Tibial artery (tissue), 4 donors: ENCODE data around the gene MT1H.
A peak's percentile ranks its signal among the peaks of the same experiment; 100 is the strongest.

Experiments
- DNase-seq, 2 donors: peaks; one replicate each; pipeline ENCODE4 v3.0.0-alpha.2; 2019
- H3K27ac ChIP-seq, 2 donors: fragments of 200-600 bp; sonication (generic) in 1 of 2; 1 replicate in 1 of 2; 2 replicates in 1 of 2; pipeline ENCODE4 v1.5.1; 2018 to 2019; ENCODE audit warnings: mild to moderate bottlenecking in 1 of 2
- H3K27me3 ChIP-seq, 2 donors: fragments of 200-600 bp; sonication (generic) in 1 of 2; one replicate each; pipeline versions ENCODE4 v1.5.1 to v1.6.0; 2016 to 2019
- H3K36me3 ChIP-seq, 3 donors: fragments of 200-600 bp; sonication (generic) in 2 of 3; one replicate each; pipeline ENCODE4 v1.5.1; 2016 to 2019; ENCODE audit warnings: mild to moderate bottlenecking in 2 of 3
- H3K4me1 ChIP-seq, 4 donors: fragments of 200-600 bp; sonication (generic) in 2 of 4; 1 replicate in 3 of 4; 2 replicates in 1 of 4; pipeline ENCODE4 v1.5.1; 2016 to 2019
- H3K4me3 ChIP-seq, 2 donors: fragments of 200-600 bp; sonication (generic) in 1 of 2; 1 replicate in 1 of 2; 2 replicates in 1 of 2; pipeline ENCODE4 v1.5.1; 2018 to 2019; ENCODE audit warnings: mild to moderate bottlenecking in 2 of 2
- H3K9me3 ChIP-seq, 3 donors: fragments of 200-600 bp; sonication (generic) in 1 of 3; one replicate each; pipeline ENCODE4 v1.5.1; 2016 to 2019
- intact Hi-C: fragments of 100-400 bp; cut with DNase I; formaldehyde crosslinking; loops from one replicate; pipeline ENCODE4 v1.15.0; 2023; ENCODE audit warnings: low total_unique reads
- TF ChIP-seq, protein P1 (sequence below), 2 experiments: fragments of 200-600 bp in 1 of 2; fragments of 450-650 bp in 1 of 2; IDR thresholded peaks; one replicate each; pipeline ENCODE4 v1.5.1; 2017 to 2019; ENCODE audit warnings: antibody characterized with exemption in 2 of 2, mild to moderate bottlenecking in 1 of 2, moderate library complexity in 1 of 2

MT1H gene

DNA sequence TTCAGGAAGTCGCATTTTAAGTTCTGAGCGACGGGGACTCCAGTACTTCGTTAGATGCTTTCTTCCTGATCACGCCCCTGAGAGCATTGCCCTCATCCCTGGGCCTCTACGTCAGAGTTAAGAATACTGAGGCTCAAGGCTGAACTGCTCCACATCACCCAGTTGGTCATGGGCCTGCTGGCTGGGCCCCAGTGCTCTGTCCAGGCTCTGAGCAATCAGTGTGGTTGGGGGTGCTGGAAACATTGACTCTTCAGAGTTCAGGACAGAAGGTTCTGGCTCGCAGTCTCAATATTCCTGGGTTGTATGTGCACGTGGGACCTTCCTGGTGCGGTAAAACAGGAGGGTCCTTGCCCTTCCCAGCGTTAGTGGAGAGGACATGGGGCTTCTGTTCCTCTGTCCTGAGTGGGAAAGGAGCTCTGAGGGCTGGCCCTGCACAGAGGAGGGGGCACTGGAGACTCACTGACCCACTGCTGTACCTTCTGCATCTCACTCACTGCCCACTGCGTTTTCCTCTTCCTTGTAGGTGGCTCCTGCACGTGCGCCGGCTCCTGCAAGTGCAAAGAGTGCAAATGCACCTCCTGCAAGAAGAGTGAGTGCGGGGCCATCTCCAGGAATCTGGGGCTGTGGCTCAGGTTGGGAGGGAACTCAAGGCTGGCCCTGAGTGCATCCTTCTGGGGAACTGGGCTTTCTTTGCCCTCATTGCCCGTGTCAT lies 43.5 kb upstream of the MT1H start:
- peak; percentile 85 to 93 for DNase-seq
- TF ChIP-seq, protein P1, sequence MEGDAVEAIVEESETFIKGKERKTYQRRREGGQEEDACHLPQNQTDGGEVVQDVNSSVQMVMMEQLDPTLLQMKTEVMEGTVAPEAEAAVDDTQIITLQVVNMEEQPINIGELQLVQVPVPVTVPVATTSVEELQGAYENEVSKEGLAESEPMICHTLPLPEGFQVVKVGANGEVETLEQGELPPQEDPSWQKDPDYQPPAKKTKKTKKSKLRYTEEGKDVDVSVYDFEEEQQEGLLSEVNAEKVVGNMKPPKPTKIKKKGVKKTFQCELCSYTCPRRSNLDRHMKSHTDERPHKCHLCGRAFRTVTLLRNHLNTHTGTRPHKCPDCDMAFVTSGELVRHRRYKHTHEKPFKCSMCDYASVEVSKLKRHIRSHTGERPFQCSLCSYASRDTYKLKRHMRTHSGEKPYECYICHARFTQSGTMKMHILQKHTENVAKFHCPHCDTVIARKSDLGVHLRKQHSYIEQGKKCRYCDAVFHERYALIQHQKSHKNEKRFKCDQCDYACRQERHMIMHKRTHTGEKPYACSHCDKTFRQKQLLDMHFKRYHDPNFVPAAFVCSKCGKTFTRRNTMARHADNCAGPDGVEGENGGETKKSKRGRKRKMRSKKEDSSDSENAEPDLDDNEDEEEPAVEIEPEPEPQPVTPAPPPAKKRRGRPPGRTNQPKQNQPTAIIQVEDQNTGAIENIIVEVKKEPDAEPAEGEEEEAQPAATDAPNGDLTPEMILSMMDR (IDR thresholded peaks at IDR 0.05): no peak
- Histone ChIP-seq H3K27ac (peak overlapping the region; percentile 87 to 99), H3K4me3 (peak overlapping the region; percentile 64 to 80), H3K36me3 (no peaks in the 10 kb centered on the region), H3K9me3 (no peaks in the 10 kb centered on the region), H3K27me3 (no peaks in the 10 kb centered on the region), H3K4me1 (peaks cover 0 to 16% (median 3%) of the 10 kb centered on the region in 4 donors)
- intact Hi-C loops: no loop called here

DNA sequence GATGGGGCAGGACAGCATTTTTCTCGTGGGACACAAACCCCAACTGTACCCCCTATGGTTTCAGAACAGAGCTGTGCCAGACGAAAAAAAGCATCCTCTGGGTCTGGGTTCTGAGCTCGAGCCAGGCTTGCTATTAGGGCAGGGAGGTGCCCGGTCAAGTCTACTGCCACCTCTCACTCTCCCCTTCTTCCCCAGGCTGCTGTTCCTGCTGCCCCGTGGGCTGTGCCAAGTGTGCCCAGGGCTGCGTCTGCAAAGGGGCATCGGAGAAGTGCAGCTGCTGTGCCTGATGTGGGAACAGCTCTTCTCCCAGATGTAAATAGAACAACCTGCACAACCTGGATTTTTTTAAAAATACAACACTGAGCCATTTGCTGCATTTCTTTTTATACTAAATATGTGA lies 42.9 kb upstream of the MT1H start:
- peak overlapping the region; percentile 64 to 80 for H3K4me3 ChIP-seq
- H3K36me3 ChIP-seq: no peaks in the 10 kb centered on the region
- H3K27me3 ChIP-seq: no peaks in the 10 kb centered on the region
- intact Hi-C loops: no loop called here
- TF ChIP-seq, protein P1 (IDR thresholded peaks at IDR 0.05): no peak
- no peak for DNase-seq
- H3K27ac ChIP-seq: peak overlapping the region; percentile 87 to 99
- no peaks in the 10 kb centered on the region for H3K9me3 ChIP-seq
- peaks cover 0 to 22% (median 4%) of the 10 kb centered on the region in 4 donors for H3K4me1 ChIP-seq

DNA sequence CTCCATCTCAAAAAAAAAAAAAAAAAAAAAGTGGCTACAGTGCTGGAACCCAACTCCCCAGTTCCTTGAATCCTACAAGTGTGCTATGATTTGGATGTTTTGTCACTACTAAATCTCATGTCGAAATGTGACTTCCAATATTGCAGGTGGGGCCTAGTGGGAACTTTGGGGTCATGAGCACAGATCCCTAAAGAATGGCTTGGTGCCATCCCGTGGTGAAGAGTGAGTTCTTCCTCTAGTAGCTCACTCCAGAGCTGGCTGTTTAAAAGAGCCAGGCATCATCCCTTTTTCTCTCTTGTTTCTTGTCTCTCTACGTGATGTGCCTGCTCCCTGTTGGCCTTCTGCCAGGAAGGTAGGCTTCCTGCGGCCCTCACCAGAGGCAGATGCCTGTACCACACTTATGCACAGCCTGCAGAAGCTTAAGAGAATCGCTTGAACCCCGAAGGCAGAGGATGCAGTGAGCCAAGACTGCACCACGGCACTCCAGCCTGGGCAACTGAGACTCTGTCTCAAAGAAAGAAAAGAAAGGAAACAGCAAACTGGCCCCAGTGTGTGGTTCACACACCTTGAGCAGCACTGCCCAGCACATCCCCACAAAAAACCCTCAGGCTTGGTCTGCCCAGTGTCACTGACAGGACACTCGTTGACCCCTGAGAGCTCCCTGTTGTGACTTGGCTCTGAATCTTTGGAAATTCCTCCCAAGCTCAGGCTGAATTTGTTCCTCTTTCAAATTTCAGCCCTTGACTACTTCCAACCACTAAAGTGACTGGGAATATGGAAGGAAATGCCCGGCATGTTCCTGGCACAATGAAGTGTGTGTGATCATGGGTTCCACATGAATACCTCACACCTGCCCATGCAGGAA lies 40.9 kb upstream of the MT1H start:
- TF ChIP-seq, protein P1 (IDR thresholded peaks at IDR 0.05): no peak
- intact Hi-C loops: no loop called here

DNA sequence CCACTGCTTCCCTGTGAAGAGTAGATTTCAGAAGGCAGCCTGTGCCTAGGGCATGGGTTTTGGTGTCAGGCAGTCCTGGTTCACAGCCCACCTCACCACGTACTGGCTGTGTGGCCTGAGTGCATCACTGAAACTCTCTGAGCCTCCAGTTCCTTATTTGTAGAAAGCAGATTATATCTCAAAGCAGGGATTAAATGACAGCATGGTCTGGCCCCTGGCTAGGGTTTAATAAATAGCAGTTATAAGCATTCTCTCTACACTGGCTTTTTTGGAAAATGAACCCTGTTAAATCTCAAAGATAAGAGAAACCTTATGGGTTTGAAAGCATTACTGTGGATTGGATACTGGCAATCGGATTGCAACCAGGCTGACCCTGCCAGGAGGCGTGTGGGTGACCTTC lies 40.1 kb upstream of the MT1H start:
- no peaks in the 10 kb centered on the region for H3K36me3 ChIP-seq
- peak overlapping the region; percentile 50 to 99 for H3K27ac ChIP-seq
- H3K9me3 ChIP-seq: no peaks in the 10 kb centered on the region
- intact Hi-C loops: no loop called here
- TF ChIP-seq, protein P1 (IDR thresholded peaks at IDR 0.05): no peak
- no peaks in the 10 kb centered on the region for H3K27me3 ChIP-seq
- DNase-seq: no peak
- H3K4me3 ChIP-seq: no peak overlapping the region
- H3K4me1 ChIP-seq: peaks cover 0 to 46% (median 12%) of the 10 kb centered on the region in 4 donors

More for the DNA sequence above, 40.9 kb upstream of the MT1H start:
- no peak overlapping the region for H3K4me3 ChIP-seq
- H3K27me3 ChIP-seq: no peaks in the 10 kb centered on the region
- no peak for DNase-seq
- H3K27ac ChIP-seq: peak overlapping the region; percentile 50 to 99
- peaks cover 0 to 38% (median 9%) of the 10 kb centered on the region in 4 donors for H3K4me1 ChIP-seq
- H3K9me3 ChIP-seq: no peaks in the 10 kb centered on the region
- H3K36me3 ChIP-seq: no peaks in the 10 kb centered on the region

DNA sequence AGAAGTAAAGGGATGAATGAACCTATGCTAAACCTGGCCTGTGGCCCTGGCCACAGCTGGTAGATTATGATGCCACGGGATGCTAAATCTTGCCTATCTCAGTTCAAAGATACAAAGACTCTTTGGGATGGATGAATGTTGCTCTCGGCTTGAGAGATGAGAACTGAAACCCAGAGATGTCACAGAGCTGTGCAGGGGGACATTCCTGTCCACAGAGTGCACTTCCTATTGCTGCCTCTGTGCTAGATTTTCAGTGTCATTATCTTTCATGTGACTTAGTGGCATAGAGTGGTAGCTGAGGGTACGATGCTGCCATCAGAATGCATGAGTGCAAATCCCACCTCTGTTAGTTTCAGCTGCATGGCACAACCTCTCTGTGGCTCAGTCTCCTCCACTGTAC lies 39.5 kb upstream of the MT1H start:
- Histone ChIP-seq H3K4me3 (no peak overlapping the region), H3K36me3 (no peaks in the 10 kb centered on the region), H3K4me1 (peaks cover 0 to 46% (median 13%) of the 10 kb centered on the region in 4 donors), H3K27ac (peak overlapping the region in 1 of 2 donors; percentile 99), H3K27me3 (no peaks in the 10 kb centered on the region), H3K9me3 (no peaks in the 10 kb centered on the region)
- TF ChIP-seq, protein P1 (IDR thresholded peaks at IDR 0.05): no peak
- DNase-seq: no peak
- intact Hi-C loops: no loop called here
